ENCODE measurements around the gene C6orf62.
A peak's percentile ranks its signal among the peaks of the same experiment; 100 is the strongest.

The C6orf62 gene

DNA sequence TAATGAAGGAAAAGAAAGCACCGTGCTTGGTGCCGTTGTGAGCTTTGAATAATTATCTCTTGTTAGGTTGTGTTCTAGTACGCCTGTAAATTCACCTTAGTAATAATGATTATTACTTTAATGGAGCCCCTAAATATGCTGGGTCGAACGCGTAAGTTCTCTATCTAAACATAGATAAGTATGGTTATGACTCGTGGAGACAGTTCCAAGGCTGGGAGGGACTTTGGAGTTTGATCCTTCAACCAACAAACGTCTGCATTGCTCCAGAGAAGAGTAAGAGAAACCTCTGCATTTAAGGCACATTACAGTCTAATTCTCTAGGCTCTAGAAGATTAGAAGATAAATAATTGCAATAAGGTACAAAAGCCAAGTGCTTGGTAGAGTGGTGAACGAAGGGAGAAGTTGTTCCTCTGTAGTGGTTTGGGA, 51.6 kb downstream of the C6orf62 start:
- H3K4me3 ChIP-seq (IDR thresholded peaks at IDR 0.05; ENCODE audit: insufficient read depth, low read depth, low read length) = no peak overlapping the region
- peak overlapping the region; percentile 90 for H2AFZ ChIP-seq (ENCODE audit: low read depth)
- peak overlapping the region; percentile 72 for H3K27ac ChIP-seq
- TF ChIP-seq CTCF (conservative IDR thresholded peaks at IDR 0.05; ENCODE audit: low read depth, low read length) = no peak
- peak overlapping the region; percentile 56 for H3K4me2 ChIP-seq
- H3K27me3 ChIP-seq (ENCODE audit: insufficient read depth, low read depth) = no peaks in the 10 kb centered on the region
- no peaks in the 10 kb centered on the region for H4K20me1 ChIP-seq (ENCODE audit: insufficient read depth)
- H3K9ac ChIP-seq = peak overlapping the region; percentile 83
- H3K4me1 ChIP-seq (ENCODE audit: low read depth, poor library complexity, severe bottlenecking) = peaks cover 24% of the 10 kb centered on the region
- no peaks in the 10 kb centered on the region for H3K36me3 ChIP-seq (ENCODE audit: insufficient read depth)
- peaks cover 12% of the 10 kb centered on the region for H3K79me2 ChIP-seq (ENCODE audit: insufficient read depth, low read depth)

DNA sequence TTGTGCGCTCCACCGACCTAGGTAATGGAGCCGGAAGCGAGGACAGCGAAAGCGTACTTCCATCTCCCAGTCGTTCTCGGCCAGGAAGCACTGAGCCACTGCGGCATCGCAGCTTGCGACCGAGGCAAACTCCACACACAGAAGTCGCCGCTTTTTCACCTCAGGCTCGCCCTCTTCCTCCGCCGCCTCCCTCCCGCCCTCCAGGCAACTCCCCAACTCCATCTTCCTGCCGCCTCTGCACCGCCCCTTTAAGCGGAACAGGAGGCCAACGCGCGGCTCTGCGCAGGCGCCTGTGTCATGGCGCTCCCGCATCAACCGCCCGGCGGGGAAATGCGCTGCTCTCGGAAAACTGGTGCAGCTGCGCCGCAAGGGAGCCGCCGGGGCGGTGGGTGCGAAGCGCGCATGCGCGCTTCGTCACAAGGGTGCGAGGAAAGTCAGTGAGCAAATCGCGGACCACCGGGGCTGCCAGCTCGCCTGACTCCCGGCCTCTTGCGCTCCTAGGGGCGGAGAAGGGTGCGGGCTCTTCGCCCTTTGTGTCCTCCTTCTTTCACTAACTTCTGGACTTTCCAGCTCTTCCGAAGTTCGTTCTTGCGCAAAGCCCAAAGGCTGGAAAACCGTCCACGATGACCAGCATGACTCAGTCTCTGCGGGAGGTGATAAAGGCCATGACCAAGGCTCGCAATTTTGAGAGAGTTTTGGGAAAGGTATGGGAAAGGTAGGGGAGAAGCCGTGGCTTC, 52.1 kb downstream of the C6orf62 start, which contains the start of the genes ACOT13 and TDP2:
ACOT13 (plus strand) TSS at position 437 of the 737 bp plus-strand sequence; CDS start at position 624, 187 bp downstream.
TDP2 (minus strand) TSS at position 259 of the 737 bp plus-strand sequence; CDS start at position 222, 37 bp downstream.
- Histone ChIP-seq H3K36me3 (ENCODE audit: insufficient read depth) (no peaks in the 10 kb centered on the region), H3K4me3 (IDR thresholded peaks at IDR 0.05; ENCODE audit: insufficient read depth, low read depth, low read length) (no peak within 1 kb of the TSS), H3K27me3 (ENCODE audit: insufficient read depth, low read depth) (no peaks in the 10 kb centered on the region), H3K4me1 (ENCODE audit: low read depth, poor library complexity, severe bottlenecking) (peaks cover 24% of the 10 kb centered on the region), H2AFZ (ENCODE audit: low read depth) (peak within 1 kb of the TSS; percentile 90), H3K79me2 (ENCODE audit: insufficient read depth, low read depth) (peaks cover 12% of the 10 kb centered on the region), H3K27ac (peak within 1 kb of the TSS; percentile 72), H3K9ac (peak within 1 kb of the TSS; percentile 83), H4K20me1 (ENCODE audit: insufficient read depth) (no peaks in the 10 kb centered on the region), H3K4me2 (peak within 1 kb of the TSS; percentile 73)
- TF ChIP-seq CTCF (conservative IDR thresholded peaks at IDR 0.05; ENCODE audit: low read depth, low read length) = no peak

- no peaks in the 10 kb centered on the region for H3K36me3 ChIP-seq (ENCODE audit: insufficient read depth)
These were observed 52.8 kb downstream of the C6orf62 start for GRCh38 chr6:24666097-24666640.

More at GRCh38 chr6:24666097-24666640, 52.8 kb downstream of the C6orf62 start:
- H4K20me1 ChIP-seq (ENCODE audit: insufficient read depth) = no peaks in the 10 kb centered on the region
- H3K9ac ChIP-seq = peak overlapping the region; percentile 83; the same call in 1 of the 2 replicates
- H3K4me1 ChIP-seq (ENCODE audit: low read depth, poor library complexity, severe bottlenecking) = peaks cover 24% of the 10 kb centered on the region
- no peaks in the 10 kb centered on the region for H3K27me3 ChIP-seq (ENCODE audit: insufficient read depth, low read depth)
- peaks cover 12% of the 10 kb centered on the region for H3K79me2 ChIP-seq (ENCODE audit: insufficient read depth, low read depth)
- H3K4me2 ChIP-seq = peak overlapping the region; percentile 73
- peak overlapping the region; percentile 72; the same call in 1 of the 2 replicates for H3K27ac ChIP-seq
- no peak for TF ChIP-seq CTCF (conservative IDR thresholded peaks at IDR 0.05; ENCODE audit: low read depth, low read length)
- H2AFZ ChIP-seq (ENCODE audit: low read depth) = peak overlapping the region; percentile 90; the same call in 1 of the 2 replicates
- no peak overlapping the region for H3K4me3 ChIP-seq (IDR thresholded peaks at IDR 0.05; ENCODE audit: insufficient read depth, low read depth, low read length)
